PC-9 (cell line): ENCODE data around the gene SMIM14. TPM values are rescaled to one million over a fixed set of nuclear protein-coding genes. Genes with fewer than 3 reads are reported as not detected.
"Not testable (repeated sequence)": the region's sequence is repeated elsewhere in the genome, so short reads cannot be mapped to it uniquely, and the experiment has no call there.

Experiments used
- BruUV-seq: library from RNA; stranded (reverse); fragments of 400-500 nt; replicated peaks from 2 replicates; lab custom pipeline; 2021; lab: Mats Ljungman, UMichigan
- CTCF ChIA-PET: fragments of 300-600 bp; sonication (Branson Sonifier 250); formaldehyde crosslinking; loops from one replicate; lab custom pipeline; 2022; ENCODE audit warnings: antibody characterized with exemption; lab: Charles Lee
- POLR2A ChIA-PET: fragments of 300-600 bp; sonication (Branson Sonifier 250); formaldehyde crosslinking; loops from one replicate; lab custom pipeline; 2022; ENCODE audit warnings: antibody characterized with exemption; ENCODE audit not compliant: unreplicated experiment; lab: Charles Lee
- DNase-seq, 2 experiments: peaks; one replicate each; pipeline versions ENCODE4 v3.0.0 to v3.0.0-alpha.2; 2015 to 2022; ENCODE audit warnings: mixed read lengths in 1 of 2
- H2AFZ ChIP-seq: fragments of 200-600 bp; sonication (generic); 2 replicates; pipeline ENCODE4 v1.8.1; 2017; ENCODE audit warnings: antibody characterized with exemption
- H3F3A ChIP-seq: fragments of 200-600 bp; sonication (generic); 2 replicates; pipeline ENCODE4 v1.8.1; 2017; ENCODE audit warnings: antibody characterized with exemption, mild to moderate bottlenecking, low read depth; ENCODE audit not compliant: insufficient read depth
- H3K27ac ChIP-seq: fragments of 200-600 bp; sonication (generic); 2 replicates; pipeline ENCODE4 v1.6.1; 2016; ENCODE audit warnings: mixed run types
- H3K27me3 ChIP-seq: fragments of 200-600 bp; sonication (generic); 2 replicates; pipeline ENCODE4 v1.6.1; 2016; ENCODE audit warnings: low read depth, mixed run types; ENCODE audit not compliant: insufficient read depth
- H3K36me3 ChIP-seq: fragments of 200-600 bp; sonication (generic); 2 replicates; pipeline ENCODE4 v1.6.1; 2016; ENCODE audit warnings: low read depth, mixed run types
- H3K4me1 ChIP-seq: fragments of 200-600 bp; sonication (generic); replicated peaks from 2 replicates; pipeline ENCODE4 v1.6.1; 2016; ENCODE audit warnings: mixed run types; ENCODE audit not compliant: insufficient read depth
- H3K4me2 ChIP-seq: fragments of 200-600 bp; sonication (generic); 2 replicates; pipeline ENCODE4 v1.6.1; 2017; ENCODE audit warnings: mixed run types
- H3K4me3 ChIP-seq: fragments of 200-600 bp; sonication (generic); 2 replicates; pipeline ENCODE4 v1.6.1; 2016; ENCODE audit warnings: mixed run types
- H3K79me2 ChIP-seq: fragments of 200-600 bp; sonication (generic); 2 replicates; pipeline ENCODE4 v1.6.1; 2017; ENCODE audit warnings: low read depth, mixed run types
- H3K9me2 ChIP-seq: fragments of 200-600 bp; sonication (generic); 2 replicates; pipeline ENCODE4 v1.8.1; 2017; ENCODE audit warnings: mild to moderate bottlenecking; ENCODE audit not compliant: insufficient read depth
- H3K9me3 ChIP-seq: fragments of 200-600 bp; sonication (generic); 2 replicates; pipeline ENCODE4 v1.8.1; 2016; ENCODE audit warnings: low read depth; ENCODE audit not compliant: insufficient read depth
- H4K20me1 ChIP-seq: fragments of 200-600 bp; sonication (generic); 2 replicates; pipeline ENCODE4 v1.8.1; 2017; ENCODE audit not compliant: insufficient read depth
- CTCF ChIP-seq: fragments of 200-600 bp; sonication (generic); conservative IDR thresholded peaks from 2 replicates; pipeline ENCODE4 v1.6.1; 2017; ENCODE audit warnings: mixed run types, antibody characterized with exemption, mild to moderate bottlenecking, moderate library complexity
- EZH2 ChIP-seq: fragments of 200-600 bp; sonication (generic); IDR thresholded peaks from 2 replicates; pipeline ENCODE4 v1.8.0; 2017; ENCODE audit warnings: antibody characterized with exemption, low read depth
- intact Hi-C: fragments of 100-400 bp; cut with micrococcal nuclease; formaldehyde crosslinking; loops from one replicate; pipeline ENCODE4 v1.10.0; 2022; ENCODE audit not compliant: unreplicated experiment
- total RNA-seq: library from RNA; stranded (reverse); gene quantifications from 2 replicates; pipeline ENCODE4 v1.2.3, GENCODE V29; 2021

SMIM14 gene
- total RNA-seq, 1 experiment from 2014 or later: 64.1 TPM

- H3K4me2 ChIP-seq: peak overlapping the region; percentile 57
- peaks cover 36% of the 10 kb centered on the region for H3K4me1 ChIP-seq
- TF ChIP-seq EZH2 (no peak), CTCF (no peak)
- intact Hi-C loops: no loop called here
- H3F3A ChIP-seq: peaks cover 87% of the 10 kb centered on the region
- no peaks in the 10 kb centered on the region for H3K9me2 ChIP-seq
- peak overlapping the region; percentile 100 for H3K27ac ChIP-seq
- H3K36me3 ChIP-seq: peaks cover 64% of the 10 kb centered on the region
- no peaks in the 10 kb centered on the region for H4K20me1 ChIP-seq
- H3K4me3 ChIP-seq: no peak overlapping the region
- H2AFZ ChIP-seq: no peak overlapping the region
- POLR2A ChIA-PET: interaction anchor here (0.5 to 0.6 kb wide), 3 partner anchors 9 to 124 kb away, joined by 3 to 5 read pairs (median 3); partner anchors contain the start of gene SMIM14
- H3K27me3 ChIP-seq: no peaks in the 10 kb centered on the region
- CTCF ChIA-PET: no interaction called here
- peak; percentile 61 to 97 for DNase-seq
- no peaks in the 10 kb centered on the region for H3K9me3 ChIP-seq
- no TSS peak for BruUV-seq
- H3K79me2 ChIP-seq: peaks cover 71% of the 10 kb centered on the region
Measured at GRCh38 chr4:39514888-39515401, 123.7 kb downstream of the SMIM14 start.

DNA sequence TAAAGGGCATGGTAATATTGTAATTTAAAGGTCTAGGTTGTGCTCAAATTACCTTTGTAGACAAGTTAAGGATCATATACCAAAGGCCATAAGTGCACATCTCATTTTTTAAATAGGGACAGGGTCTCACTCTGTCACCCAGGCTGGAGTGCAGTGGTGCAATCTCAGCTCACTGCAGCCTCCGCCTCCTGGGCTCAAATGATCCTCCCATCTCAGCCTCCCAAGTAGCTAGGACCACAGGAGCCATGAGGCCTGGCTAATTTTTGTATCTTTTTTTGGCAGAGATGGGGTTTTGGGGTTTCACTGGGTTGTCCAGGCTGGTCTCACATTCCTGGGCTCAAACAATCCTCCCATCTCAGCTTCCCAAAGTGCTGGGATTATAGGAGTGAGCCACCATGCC, 124.4 kb downstream of the SMIM14 start:
- H2AFZ ChIP-seq, H3K9me2 ChIP-seq, H3K27me3 ChIP-seq, DNase-seq, intact Hi-C loops, CTCF ChIA-PET, H3K4me3 ChIP-seq, BruUV-seq, H4K20me1 ChIP-seq, H3K9me3 ChIP-seq: not testable (repeated sequence)
- H3K4me2 ChIP-seq: peak overlapping the region; percentile 57
- POLR2A ChIA-PET: interaction anchor here (0.6 kb wide), 1 partner anchor 8 kb away, joined by 5 read pairs; no protein-coding TSS in a partner anchor
- H3K27ac ChIP-seq: peak overlapping the region; percentile 100
- peaks cover 34% of the 10 kb centered on the region for H3K4me1 ChIP-seq
- peaks cover 86% of the 10 kb centered on the region for H3F3A ChIP-seq
- peaks cover 70% of the 10 kb centered on the region for H3K36me3 ChIP-seq
- H3K79me2 ChIP-seq: peaks cover 67% of the 10 kb centered on the region

- Histone ChIP-seq H3K36me3 (peaks cover 72% of the 10 kb centered on the region), H4K20me1 (no peaks in the 10 kb centered on the region), H3K27ac (0 out of 2 replicates have a peak overlapping the region, but pooled peaks have one; percentile 23), H2AFZ (no peak overlapping the region), H3K4me2 (no peak overlapping the region), H3K9me3 (no peaks in the 10 kb centered on the region), H3K27me3 (no peaks in the 10 kb centered on the region), H3K79me2 (peaks cover 49% of the 10 kb centered on the region), H3K9me2 (no peaks in the 10 kb centered on the region), H3K4me3 (no peak overlapping the region), H3K4me1 (peaks cover 18% of the 10 kb centered on the region), H3F3A (peaks cover 67% of the 10 kb centered on the region)
- ChIA-PET POLR2A (no interaction called here), CTCF (interaction anchor here (0.6 kb wide), 1 partner anchor 15 kb away, joined by 3 read pairs; no protein-coding TSS in a partner anchor)
- no TSS peak for BruUV-seq
- no peak for DNase-seq
- intact Hi-C loops: no loop called here
- no peak for TF ChIP-seq EZH2
- no peak for TF ChIP-seq CTCF
Measured at GRCh38 chr4:39510348-39510929, 128.2 kb downstream of the SMIM14 start.
